ENCODE data around the gene MVK.

- TF ChIP-seq, protein P1, sequence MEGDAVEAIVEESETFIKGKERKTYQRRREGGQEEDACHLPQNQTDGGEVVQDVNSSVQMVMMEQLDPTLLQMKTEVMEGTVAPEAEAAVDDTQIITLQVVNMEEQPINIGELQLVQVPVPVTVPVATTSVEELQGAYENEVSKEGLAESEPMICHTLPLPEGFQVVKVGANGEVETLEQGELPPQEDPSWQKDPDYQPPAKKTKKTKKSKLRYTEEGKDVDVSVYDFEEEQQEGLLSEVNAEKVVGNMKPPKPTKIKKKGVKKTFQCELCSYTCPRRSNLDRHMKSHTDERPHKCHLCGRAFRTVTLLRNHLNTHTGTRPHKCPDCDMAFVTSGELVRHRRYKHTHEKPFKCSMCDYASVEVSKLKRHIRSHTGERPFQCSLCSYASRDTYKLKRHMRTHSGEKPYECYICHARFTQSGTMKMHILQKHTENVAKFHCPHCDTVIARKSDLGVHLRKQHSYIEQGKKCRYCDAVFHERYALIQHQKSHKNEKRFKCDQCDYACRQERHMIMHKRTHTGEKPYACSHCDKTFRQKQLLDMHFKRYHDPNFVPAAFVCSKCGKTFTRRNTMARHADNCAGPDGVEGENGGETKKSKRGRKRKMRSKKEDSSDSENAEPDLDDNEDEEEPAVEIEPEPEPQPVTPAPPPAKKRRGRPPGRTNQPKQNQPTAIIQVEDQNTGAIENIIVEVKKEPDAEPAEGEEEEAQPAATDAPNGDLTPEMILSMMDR (IDR thresholded peaks at IDR 0.05), result no peak
- TF ChIP-seq POLR2AphosphoS5 (IDR thresholded peaks at IDR 0.05), result no peak
Observed at GRCh38 chr12:109612975-109613502, 39.4 kb downstream of the MVK start.
